CD4-positive, CD25-positive, alpha-beta regulatory T cell (primary cell): Measurements from ENCODE around the gene STOX1. TPM values are rescaled to one million over a fixed set of nuclear protein-coding genes. Genes with fewer than 3 reads are reported as not detected.

Source experiments
- polyA plus RNA-seq, 4 donors: library from polyadenylated mRNA; unstranded; fragments of 300-500 nt; fragmentation: Illumina TruSeq; gene quantifications; one replicate each; pipeline ENCODE4 v1.2.3, GENCODE V29; 2021
- total RNA-seq: library from RNA; stranded (reverse); gene quantifications from one replicate; pipeline ENCODE4 v1.2.3, GENCODE V29; 2022

The STOX1 gene
- total and polyA plus RNA-seq, 5 donors from 2014 or later: 0.05 to 0.30 (median 0.30) TPM; not detected in 2

Other genes with a start within 250 kb of the STOX1 start
- gene CCAR1, start 106.3 kb upstream of the STOX1 start, total RNA-seq: 86.6 TPM
- 10 to 100 TPM; 24.0 to 41.1 (median 31.5) TPM for gene CCAR1, start 106.3 kb upstream of the STOX1 start, polyA plus RNA-seq
- 39.7 TPM for gene DDX50, start 73.8 kb downstream of the STOX1 start, total RNA-seq
- 10 to 100 TPM; 36.6 to 47.3 (median 39.7) TPM for gene DDX50, start 73.8 kb downstream of the STOX1 start, polyA plus RNA-seq
- 117 TPM for gene DDX21, start 128.6 kb downstream of the STOX1 start, total RNA-seq
- 10 to 100 TPM in 3 of 4 donors, 1 to 10 TPM in 1; 9.6 to 16.4 (median 13.8) TPM for gene DDX21, start 128.6 kb downstream of the STOX1 start, polyA plus RNA-seq
- 5.1 TPM for gene KIFBP, start 161.3 kb downstream of the STOX1 start, total RNA-seq
- 1 to 10 TPM; 2.9 to 5.0 (median 4.2) TPM for gene KIFBP, start 161.3 kb downstream of the STOX1 start, polyA plus RNA-seq